Ramos (cell line): ENCODE data around the gene AKR1B15.
"Not testable (repeated sequence)": the region's sequence is repeated elsewhere in the genome, so short reads cannot be mapped to it uniquely, and the experiment has no call there.

Experiments used
- in situ Hi-C: fragments of 300-500 bp; cut with MboI; formaldehyde crosslinking; loops from one replicate; pipeline ENCODE4 v1.14.3; 2022; ENCODE audit warnings: low sequenced_read_pairs; ENCODE audit not compliant: unreplicated experiment

The AKR1B15 gene

GRCh38 chr7:134532180-134532953 is 16.5 kb upstream of the AKR1B15 start:
- in situ Hi-C loops, result no loop called here

- in situ Hi-C loops, result no loop called here
Observed at GRCh38 chr7:134532954-134533218, 16.0 kb upstream of the AKR1B15 start.

GRCh38 chr7:134533288-134533771 is 15.6 kb upstream of the AKR1B15 start:
- in situ Hi-C loops, result no loop called here

GRCh38 chr7:134534633-134535032 is 14.3 kb upstream of the AKR1B15 start:
- in situ Hi-C loops, result no loop called here

GRCh38 chr7:134535272-134535918 is 13.5 kb upstream of the AKR1B15 start:
- in situ Hi-C loops, result no loop called here

- in situ Hi-C loops, result no loop called here
Observed at GRCh38 chr7:134535919-134536299, 13.0 kb upstream of the AKR1B15 start.

GRCh38 chr7:134536558-134536957 is 12.4 kb upstream of the AKR1B15 start:
- in situ Hi-C loops, result not testable (repeated sequence)

GRCh38 chr7:134537273-134537781 is 11.6 kb upstream of the AKR1B15 start:
- in situ Hi-C loops, result not testable (repeated sequence)

GRCh38 chr7:134539380-134540004 is 9.4 kb upstream of the AKR1B15 start:
- in situ Hi-C loops, result no loop called here

- in situ Hi-C loops, result not testable (repeated sequence)
Observed at GRCh38 chr7:134541501-134542194, 7.3 kb upstream of the AKR1B15 start.

- in situ Hi-C loops, result no loop called here
Observed at GRCh38 chr7:134542195-134542771, 6.6 kb upstream of the AKR1B15 start.

- in situ Hi-C loops, result no loop called here
Observed at GRCh38 chr7:134545380-134545779, 3.5 kb upstream of the AKR1B15 start.

GRCh38 chr7:134545918-134546317 is 3.0 kb upstream of the AKR1B15 start:
- in situ Hi-C loops, result no loop called here

GRCh38 chr7:134546955-134547354 is 2.0 kb upstream of the AKR1B15 start:
- in situ Hi-C loops, result no loop called here

- in situ Hi-C loops, result no loop called here
Observed at GRCh38 chr7:134547397-134548054, 1.4 kb upstream of the AKR1B15 start.

GRCh38 chr7:134549366-134549765 is 456 bp downstream of the AKR1B15 start:
- in situ Hi-C loops, result no loop called here

- in situ Hi-C loops, result no loop called here
Observed at GRCh38 chr7:134552105-134552504, 3.2 kb downstream of the AKR1B15 start.

- in situ Hi-C loops, result no loop called here
Observed at GRCh38 chr7:134553976-134554375, 5.1 kb downstream of the AKR1B15 start.

GRCh38 chr7:134554417-134554966 is 5.6 kb downstream of the AKR1B15 start:
- in situ Hi-C loops, result no loop called here

- in situ Hi-C loops, result no loop called here
Observed at GRCh38 chr7:134557391-134557790, 8.5 kb downstream of the AKR1B15 start.
